ENCODE results near the gene FMN1.

DNA sequence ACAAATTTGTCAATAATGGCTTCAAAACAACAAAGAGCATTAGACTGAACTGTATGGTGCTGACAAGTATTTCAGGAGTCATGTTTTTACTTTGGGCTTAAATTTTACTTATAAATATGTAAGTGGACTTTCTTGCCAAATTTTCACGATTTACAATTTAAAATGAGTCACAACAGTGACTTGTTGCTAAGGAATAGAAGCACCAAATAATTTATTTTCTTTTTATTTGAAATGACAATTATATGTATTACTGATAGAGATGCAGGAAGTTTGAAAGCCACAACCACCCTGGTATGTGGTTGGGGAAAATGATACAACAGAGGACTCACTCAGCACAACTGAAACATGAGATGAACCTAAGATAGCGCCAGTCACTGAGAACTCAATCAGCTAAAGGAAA is 90.3 kb downstream of the FMN1 start:
- TF ChIP-seq, protein P1, sequence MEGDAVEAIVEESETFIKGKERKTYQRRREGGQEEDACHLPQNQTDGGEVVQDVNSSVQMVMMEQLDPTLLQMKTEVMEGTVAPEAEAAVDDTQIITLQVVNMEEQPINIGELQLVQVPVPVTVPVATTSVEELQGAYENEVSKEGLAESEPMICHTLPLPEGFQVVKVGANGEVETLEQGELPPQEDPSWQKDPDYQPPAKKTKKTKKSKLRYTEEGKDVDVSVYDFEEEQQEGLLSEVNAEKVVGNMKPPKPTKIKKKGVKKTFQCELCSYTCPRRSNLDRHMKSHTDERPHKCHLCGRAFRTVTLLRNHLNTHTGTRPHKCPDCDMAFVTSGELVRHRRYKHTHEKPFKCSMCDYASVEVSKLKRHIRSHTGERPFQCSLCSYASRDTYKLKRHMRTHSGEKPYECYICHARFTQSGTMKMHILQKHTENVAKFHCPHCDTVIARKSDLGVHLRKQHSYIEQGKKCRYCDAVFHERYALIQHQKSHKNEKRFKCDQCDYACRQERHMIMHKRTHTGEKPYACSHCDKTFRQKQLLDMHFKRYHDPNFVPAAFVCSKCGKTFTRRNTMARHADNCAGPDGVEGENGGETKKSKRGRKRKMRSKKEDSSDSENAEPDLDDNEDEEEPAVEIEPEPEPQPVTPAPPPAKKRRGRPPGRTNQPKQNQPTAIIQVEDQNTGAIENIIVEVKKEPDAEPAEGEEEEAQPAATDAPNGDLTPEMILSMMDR (conservative IDR thresholded peaks at IDR 0.05; ENCODE audit: low read depth, low read length), result no peak
- no peak for TF ChIP-seq EZH2 (IDR thresholded peaks at IDR 0.05; ENCODE audit: low read length, unreplicated experiment)
- no peak for TF ChIP-seq EZH2phosphoT487 (IDR thresholded peaks at IDR 0.05; ENCODE audit: borderline replicate concordance, low read length)

All from PC-3 (cell line).